Progenitor cell of endocrine pancreas (in vitro differentiated cells): ENCODE data around the gene ULBP1. TPM values are rescaled to one million over a fixed set of nuclear protein-coding genes. Genes with fewer than 3 reads are reported as not detected.
"Not testable (repeated sequence)": the region's sequence is repeated elsewhere in the genome, so short reads cannot be mapped to it uniquely, and the experiment has no call there.

ENCODE experiments used
- DNase-seq: peaks from one replicate; pipeline ENCODE4 v3.0.0; 2021; ENCODE audit warnings: low spot score; ENCODE audit not compliant: unreplicated experiment
- H3K27ac Mint-ChIP-seq: 2 replicates; pipeline ENCODE4 v1.8.0; 2021; ENCODE audit warnings: mild to moderate bottlenecking, moderate library complexity, mixed read lengths
- H3K27me3 Mint-ChIP-seq: 2 replicates; pipeline ENCODE4 v1.8.0; 2021; ENCODE audit warnings: mixed read lengths
- H3K36me3 Mint-ChIP-seq: 2 replicates; pipeline ENCODE4 v1.8.0; 2022; ENCODE audit warnings: mixed read lengths; ENCODE audit not compliant: insufficient read depth
- H3K4me1 Mint-ChIP-seq: 2 replicates; pipeline ENCODE4 v1.8.0; 2021; ENCODE audit warnings: low read depth, mixed read lengths
- H3K4me3 Mint-ChIP-seq: 2 replicates; pipeline ENCODE4 v1.8.0; 2021; ENCODE audit warnings: low read depth, mild to moderate bottlenecking, moderate library complexity, mixed read lengths
- H3K9me3 Mint-ChIP-seq: 2 replicates; pipeline ENCODE4 v1.8.0; 2021; ENCODE audit warnings: low read depth, mixed read lengths
- total RNA-seq: library from RNA; stranded (reverse); gene quantifications from 2 replicates; pipeline ENCODE4 v1.2.1, GENCODE V29; 2021
- TF ChIP-seq, protein P1 (sequence below): fragments of 200-600 bp; sonication (generic); IDR thresholded peaks from one replicate; pipeline ENCODE4 v1.5.0; 2021; ENCODE audit warnings: antibody characterized with exemption, mild to moderate bottlenecking; ENCODE audit not compliant: unreplicated experiment

The ULBP1 gene
- total RNA-seq, 1 donor from 2014 or later: 0.60 TPM

DNA sequence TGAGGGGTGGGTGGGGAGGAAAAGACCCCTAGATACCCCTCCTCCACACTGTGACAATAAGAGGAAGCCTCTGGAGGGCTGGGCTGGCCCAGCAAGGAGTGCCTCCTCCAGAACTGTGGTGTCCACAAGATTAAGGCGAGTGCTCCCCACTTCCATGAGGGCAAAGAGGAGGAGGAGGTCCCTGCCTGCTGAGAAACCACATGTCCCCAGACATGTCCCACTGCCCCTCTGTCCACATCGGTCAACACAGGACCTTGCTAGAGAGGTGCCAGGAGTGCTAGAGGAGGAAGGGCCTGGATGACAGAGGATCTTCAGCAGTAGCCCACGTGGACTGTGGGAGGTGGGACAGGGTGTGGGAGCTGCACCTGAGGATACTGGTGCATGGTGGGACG, 43.9 kb upstream of the ULBP1 start:
- DNase-seq: no peak
- Mint-ChIP-seq H3K4me1 (peaks cover 6% of the 10 kb centered on the region), H3K4me3 (no peak overlapping the region), H3K27ac (no peak overlapping the region), H3K27me3 (peaks cover 87% of the 10 kb centered on the region), H3K9me3 (no peaks in the 10 kb centered on the region), H3K36me3 (no peaks in the 10 kb centered on the region)
- TF ChIP-seq, protein P1, sequence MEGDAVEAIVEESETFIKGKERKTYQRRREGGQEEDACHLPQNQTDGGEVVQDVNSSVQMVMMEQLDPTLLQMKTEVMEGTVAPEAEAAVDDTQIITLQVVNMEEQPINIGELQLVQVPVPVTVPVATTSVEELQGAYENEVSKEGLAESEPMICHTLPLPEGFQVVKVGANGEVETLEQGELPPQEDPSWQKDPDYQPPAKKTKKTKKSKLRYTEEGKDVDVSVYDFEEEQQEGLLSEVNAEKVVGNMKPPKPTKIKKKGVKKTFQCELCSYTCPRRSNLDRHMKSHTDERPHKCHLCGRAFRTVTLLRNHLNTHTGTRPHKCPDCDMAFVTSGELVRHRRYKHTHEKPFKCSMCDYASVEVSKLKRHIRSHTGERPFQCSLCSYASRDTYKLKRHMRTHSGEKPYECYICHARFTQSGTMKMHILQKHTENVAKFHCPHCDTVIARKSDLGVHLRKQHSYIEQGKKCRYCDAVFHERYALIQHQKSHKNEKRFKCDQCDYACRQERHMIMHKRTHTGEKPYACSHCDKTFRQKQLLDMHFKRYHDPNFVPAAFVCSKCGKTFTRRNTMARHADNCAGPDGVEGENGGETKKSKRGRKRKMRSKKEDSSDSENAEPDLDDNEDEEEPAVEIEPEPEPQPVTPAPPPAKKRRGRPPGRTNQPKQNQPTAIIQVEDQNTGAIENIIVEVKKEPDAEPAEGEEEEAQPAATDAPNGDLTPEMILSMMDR: no peak

DNA sequence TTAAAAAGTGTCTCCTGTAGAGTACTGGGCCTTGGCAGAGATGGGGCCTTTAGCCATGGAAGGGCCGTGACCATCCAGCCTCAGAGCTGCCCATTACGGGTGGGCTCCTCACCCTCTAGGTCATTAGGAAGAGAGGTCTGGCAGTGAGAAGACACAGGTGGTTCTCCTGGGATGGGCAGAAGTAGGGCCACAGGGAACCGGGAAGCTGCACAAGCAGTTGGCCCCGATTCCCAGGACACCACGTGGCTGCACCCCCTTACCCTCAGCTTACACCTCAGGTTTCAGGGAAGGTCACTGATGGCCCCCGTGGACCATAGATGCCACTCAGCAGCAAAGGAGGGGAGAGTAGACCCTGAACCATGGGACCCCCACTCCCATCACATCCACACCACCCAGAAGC, 42.4 kb upstream of the ULBP1 start:
- no peak overlapping the region for H3K4me3 Mint-ChIP-seq
- no peaks in the 10 kb centered on the region for H3K36me3 Mint-ChIP-seq
- TF ChIP-seq, protein P1: no peak
- peaks cover 95% of the 10 kb centered on the region for H3K27me3 Mint-ChIP-seq
- no peak for DNase-seq
- no peak overlapping the region for H3K27ac Mint-ChIP-seq
- H3K4me1 Mint-ChIP-seq: peaks cover 7% of the 10 kb centered on the region
- H3K9me3 Mint-ChIP-seq: no peaks in the 10 kb centered on the region

DNA sequence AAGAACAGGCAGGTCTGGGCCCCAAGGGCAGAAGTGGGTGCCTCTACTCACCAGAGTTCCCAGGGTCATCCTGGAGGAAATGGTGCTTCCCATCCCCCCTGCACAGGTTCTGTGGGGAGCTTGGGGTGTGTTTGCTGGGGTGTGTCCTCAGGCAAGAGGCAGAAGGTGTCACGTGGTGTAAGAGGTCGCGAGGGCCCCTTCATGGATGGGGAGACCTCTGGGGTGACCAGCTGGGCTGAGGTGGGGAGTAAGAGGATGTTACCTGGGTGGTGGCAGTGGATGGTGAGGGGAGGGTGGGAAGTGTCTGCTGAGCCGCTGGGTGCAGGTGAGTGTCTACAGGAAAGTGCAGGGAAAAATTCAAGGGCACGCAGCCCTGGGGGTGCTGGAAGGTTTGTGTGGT, 41.7 kb upstream of the ULBP1 start:
- H3K27ac Mint-ChIP-seq, H3K4me1 Mint-ChIP-seq, DNase-seq, H3K9me3 Mint-ChIP-seq, H3K36me3 Mint-ChIP-seq: not testable (repeated sequence)
- peaks cover 89% of the 10 kb centered on the region for H3K27me3 Mint-ChIP-seq
- H3K4me3 Mint-ChIP-seq: peak overlapping the region; percentile 68

DNA sequence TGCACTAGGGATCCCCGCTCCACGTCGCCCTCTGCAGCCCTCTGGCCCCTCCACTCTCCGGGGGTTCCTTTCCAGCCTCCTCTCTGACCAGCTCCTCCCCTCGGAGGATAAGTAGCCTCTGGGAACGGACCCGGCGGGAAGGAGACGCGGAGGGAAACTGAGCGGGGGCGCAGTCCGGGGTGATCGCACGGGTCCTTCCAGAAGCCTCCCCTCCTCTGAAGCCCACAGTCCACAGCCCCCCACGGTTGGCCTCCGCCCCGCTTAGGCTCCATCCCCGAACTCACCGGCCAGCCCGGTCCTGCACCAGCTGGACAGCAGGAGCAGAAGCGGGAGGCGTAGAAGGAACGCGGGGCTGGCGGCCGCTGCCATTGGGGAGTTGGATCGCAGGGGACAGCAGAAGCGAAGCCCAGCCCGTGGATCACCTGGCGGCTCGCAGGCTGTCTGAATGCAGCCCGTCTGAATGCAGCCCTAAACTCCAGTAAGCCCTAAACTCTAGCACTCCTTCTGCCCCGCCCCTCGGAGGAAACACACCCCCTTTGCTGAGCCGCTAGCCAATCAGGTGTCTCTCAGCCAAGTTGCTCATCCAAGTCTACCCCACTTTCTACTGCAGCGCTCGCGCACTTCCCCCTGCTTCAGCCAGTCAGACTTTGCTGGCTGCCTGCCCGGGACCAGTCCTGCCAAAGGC, 41.0 kb upstream of the ULBP1 start, which contains the start of gene RAET1G:
TSS of gene RAET1G (minus strand) at position 480 of the 685 bp plus-strand sequence. CDS start at position 369, 111 bp downstream.
- TF ChIP-seq, protein P1: no peak
- no peaks in the 10 kb centered on the region for H3K9me3 Mint-ChIP-seq
- H3K36me3 Mint-ChIP-seq: no peaks in the 10 kb centered on the region
- peak within 1 kb of the TSS; percentile 85 for H3K27ac Mint-ChIP-seq
- H3K4me3 Mint-ChIP-seq: peak within 1 kb of the TSS; percentile 68
- H3K4me1 Mint-ChIP-seq: peaks cover 7% of the 10 kb centered on the region
- DNase-seq: peak; percentile 60
- H3K27me3 Mint-ChIP-seq: peaks cover 90% of the 10 kb centered on the region

DNA sequence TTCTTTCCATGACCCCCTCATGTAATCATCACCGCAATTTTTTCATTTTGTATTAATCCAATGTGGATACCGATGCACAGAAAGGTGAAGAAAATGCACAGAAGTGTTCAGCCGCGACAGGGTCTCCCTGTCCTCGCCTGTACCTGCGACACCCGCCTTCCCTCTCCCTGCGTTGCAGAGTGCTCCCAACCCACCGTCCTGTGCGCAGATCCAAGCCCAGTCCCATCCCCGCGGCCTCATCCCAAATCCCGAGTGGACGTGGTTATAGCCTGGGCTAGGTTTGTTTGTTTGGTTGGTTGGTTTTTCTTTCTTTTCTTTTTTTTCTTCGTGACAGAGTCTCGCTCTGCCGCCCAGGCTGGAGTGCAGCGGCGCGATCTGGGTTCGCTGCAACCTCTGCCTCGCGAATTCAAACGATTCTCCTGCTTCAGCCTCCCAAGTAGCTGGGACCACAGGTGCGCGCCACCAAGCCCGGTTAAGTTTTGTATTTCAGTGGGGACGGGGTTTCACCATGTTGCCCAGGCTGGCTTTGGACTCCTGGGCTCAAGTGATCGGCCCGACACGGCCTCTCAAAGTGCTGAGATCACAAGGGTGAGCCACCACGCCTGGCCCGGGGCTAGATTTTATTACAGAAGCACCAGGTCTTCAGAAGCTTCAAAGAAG, 40.3 kb upstream of the ULBP1 start:
- peak overlapping the region; percentile 68 for H3K4me3 Mint-ChIP-seq
- peak overlapping the region; percentile 85 for H3K27ac Mint-ChIP-seq
- H3K36me3 Mint-ChIP-seq: no peaks in the 10 kb centered on the region
- H3K4me1 Mint-ChIP-seq: peaks cover 7% of the 10 kb centered on the region
- TF ChIP-seq, protein P1: no peak
- DNase-seq: no peak
- H3K27me3 Mint-ChIP-seq: peaks cover 90% of the 10 kb centered on the region
- no peaks in the 10 kb centered on the region for H3K9me3 Mint-ChIP-seq
